OCI-LY3 (cell line): ENCODE results near the gene ULK1.

ENCODE experiments used
- EZH2phosphoT487 ChIP-seq: fragments of 200-600 bp; shearing (Covaris generic); IDR thresholded peaks from 2 replicates; pipeline ENCODE4 v1.6.1; 2018; ENCODE audit warnings: antibody characterized with exemption, mixed run types, low read depth
- TF ChIP-seq, protein P1 (sequence below): fragments of 200-600, 300-600 bp; sonication (generic); IDR thresholded peaks from 2 replicates; pipeline ENCODE4 v1.5.1; 2014; ENCODE audit warnings: antibody characterized with exemption, low read length, low read depth

- TF ChIP-seq, protein P1, sequence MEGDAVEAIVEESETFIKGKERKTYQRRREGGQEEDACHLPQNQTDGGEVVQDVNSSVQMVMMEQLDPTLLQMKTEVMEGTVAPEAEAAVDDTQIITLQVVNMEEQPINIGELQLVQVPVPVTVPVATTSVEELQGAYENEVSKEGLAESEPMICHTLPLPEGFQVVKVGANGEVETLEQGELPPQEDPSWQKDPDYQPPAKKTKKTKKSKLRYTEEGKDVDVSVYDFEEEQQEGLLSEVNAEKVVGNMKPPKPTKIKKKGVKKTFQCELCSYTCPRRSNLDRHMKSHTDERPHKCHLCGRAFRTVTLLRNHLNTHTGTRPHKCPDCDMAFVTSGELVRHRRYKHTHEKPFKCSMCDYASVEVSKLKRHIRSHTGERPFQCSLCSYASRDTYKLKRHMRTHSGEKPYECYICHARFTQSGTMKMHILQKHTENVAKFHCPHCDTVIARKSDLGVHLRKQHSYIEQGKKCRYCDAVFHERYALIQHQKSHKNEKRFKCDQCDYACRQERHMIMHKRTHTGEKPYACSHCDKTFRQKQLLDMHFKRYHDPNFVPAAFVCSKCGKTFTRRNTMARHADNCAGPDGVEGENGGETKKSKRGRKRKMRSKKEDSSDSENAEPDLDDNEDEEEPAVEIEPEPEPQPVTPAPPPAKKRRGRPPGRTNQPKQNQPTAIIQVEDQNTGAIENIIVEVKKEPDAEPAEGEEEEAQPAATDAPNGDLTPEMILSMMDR, result no peak
- no peak for TF ChIP-seq EZH2phosphoT487
Measured at GRCh38 chr12:131860472-131861260, 33.8 kb upstream of the ULK1 start.
